SH-SY5Y (cell line): ENCODE measurements around the gene PRKCB.

ENCODE experiments used
- GATA2 ChIP-seq: IDR thresholded peaks from 2 replicates; pipeline ENCODE4 v1.6.1; 2011; ENCODE audit warnings: mild to moderate bottlenecking, low read depth, low read length
- GATA3 ChIP-seq: IDR thresholded peaks from 2 replicates; pipeline ENCODE4 v1.6.1; 2011; ENCODE audit warnings: low read depth, mild to moderate bottlenecking, low read length, moderate library complexity

- TF ChIP-seq GATA2 (no peak), GATA3 (no peak)
Observed at GRCh38 chr16:24046442-24046841, 210.7 kb downstream of the PRKCB start.
